ENCODE results near the gene FNBP1L. TPM values are rescaled to one million over a fixed set of nuclear protein-coding genes. Genes with fewer than 3 reads are reported as not detected.
"Not testable (repeated sequence)": the region's sequence is repeated elsewhere in the genome, so short reads cannot be mapped to it uniquely, and the experiment has no call there.

FNBP1L gene
- total RNA-seq, 2 experiments from 2014 or later: 0.13 TPM

GRCh38 chr1:93549131-93549530 lies 101.2 kb downstream of the FNBP1L start:
- intact Hi-C loops (cut with micrococcal nuclease; ENCODE audit: unreplicated experiment): no loop called here
- Histone ChIP-seq H4K20me1 (ENCODE audit: insufficient read depth, low read length) (no peaks in the 10 kb centered on the region), H3K27ac (ENCODE audit: low read depth, low read length, poor library complexity, severe bottlenecking) (no peak overlapping the region), H3K36me3 (ENCODE audit: insufficient read depth, low read length) (no peaks in the 10 kb centered on the region), H3K9me3 (ENCODE audit: low read length) (no peaks in the 10 kb centered on the region), H3K4me2 (ENCODE audit: low read length) (no peak overlapping the region), H3K79me2 (ENCODE audit: insufficient read depth, low read depth, low read length) (no peaks in the 10 kb centered on the region), H3K4me1 (ENCODE audit: insufficient read depth, low read length, poor library complexity, severe bottlenecking) (no peaks in the 10 kb centered on the region), H3K9me2 (ENCODE audit: insufficient read depth, low read length) (no peaks in the 10 kb centered on the region), H2AFZ (ENCODE audit: low read length) (no peak overlapping the region), H3K4me3 (ENCODE audit: low read depth, low read length, poor library complexity, severe bottlenecking) (no peak overlapping the region)
- POLR2A ChIA-PET: no interaction called here
- CTCF ChIA-PET (ENCODE audit: unreplicated experiment): no interaction called here
- BruUV-seq (replicated peaks): no TSS peak
- TF ChIP-seq, protein P1, sequence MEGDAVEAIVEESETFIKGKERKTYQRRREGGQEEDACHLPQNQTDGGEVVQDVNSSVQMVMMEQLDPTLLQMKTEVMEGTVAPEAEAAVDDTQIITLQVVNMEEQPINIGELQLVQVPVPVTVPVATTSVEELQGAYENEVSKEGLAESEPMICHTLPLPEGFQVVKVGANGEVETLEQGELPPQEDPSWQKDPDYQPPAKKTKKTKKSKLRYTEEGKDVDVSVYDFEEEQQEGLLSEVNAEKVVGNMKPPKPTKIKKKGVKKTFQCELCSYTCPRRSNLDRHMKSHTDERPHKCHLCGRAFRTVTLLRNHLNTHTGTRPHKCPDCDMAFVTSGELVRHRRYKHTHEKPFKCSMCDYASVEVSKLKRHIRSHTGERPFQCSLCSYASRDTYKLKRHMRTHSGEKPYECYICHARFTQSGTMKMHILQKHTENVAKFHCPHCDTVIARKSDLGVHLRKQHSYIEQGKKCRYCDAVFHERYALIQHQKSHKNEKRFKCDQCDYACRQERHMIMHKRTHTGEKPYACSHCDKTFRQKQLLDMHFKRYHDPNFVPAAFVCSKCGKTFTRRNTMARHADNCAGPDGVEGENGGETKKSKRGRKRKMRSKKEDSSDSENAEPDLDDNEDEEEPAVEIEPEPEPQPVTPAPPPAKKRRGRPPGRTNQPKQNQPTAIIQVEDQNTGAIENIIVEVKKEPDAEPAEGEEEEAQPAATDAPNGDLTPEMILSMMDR (conservative IDR thresholded peaks at IDR 0.05; ENCODE audit: low read length): no peak
- no peak for TF ChIP-seq EZH2phosphoT487 (IDR thresholded peaks at IDR 0.05; ENCODE audit: borderline replicate concordance, low read depth, low read length)
- no peak for DNase-seq (ENCODE audit: low spot score)

- H3K9me3 ChIP-seq (ENCODE audit: low read length): no peaks in the 10 kb centered on the region
- CTCF ChIA-PET (ENCODE audit: unreplicated experiment): no interaction called here
- DNase-seq (ENCODE audit: low spot score): no peak
- H3K4me1 ChIP-seq (ENCODE audit: insufficient read depth, low read length, poor library complexity, severe bottlenecking): no peaks in the 10 kb centered on the region
- H3K4me2 ChIP-seq (ENCODE audit: low read length): no peak overlapping the region
- no peaks in the 10 kb centered on the region for H3K36me3 ChIP-seq (ENCODE audit: insufficient read depth, low read length)
- H3K4me3 ChIP-seq (ENCODE audit: low read depth, low read length, poor library complexity, severe bottlenecking): no peak overlapping the region
- no TSS peak for BruUV-seq (replicated peaks)
- H3K27ac ChIP-seq (ENCODE audit: low read depth, low read length, poor library complexity, severe bottlenecking): no peak overlapping the region
- intact Hi-C loops (cut with micrococcal nuclease; ENCODE audit: unreplicated experiment): no loop called here
- no peak overlapping the region for H2AFZ ChIP-seq (ENCODE audit: low read length)
- no peaks in the 10 kb centered on the region for H3K9me2 ChIP-seq (ENCODE audit: insufficient read depth, low read length)
- H3K79me2 ChIP-seq (ENCODE audit: insufficient read depth, low read depth, low read length): no peaks in the 10 kb centered on the region
- TF ChIP-seq, protein P1 (conservative IDR thresholded peaks at IDR 0.05; ENCODE audit: low read length): no peak
- TF ChIP-seq EZH2phosphoT487 (IDR thresholded peaks at IDR 0.05; ENCODE audit: borderline replicate concordance, low read depth, low read length): no peak
- no peaks in the 10 kb centered on the region for H4K20me1 ChIP-seq (ENCODE audit: insufficient read depth, low read length)
- POLR2A ChIA-PET: interaction anchor here (0.6 kb wide), 1 partner anchor 994 kb away, joined by 4 read pairs; no protein-coding TSS in a partner anchor
Observed at GRCh38 chr1:93549811-93550210, 101.9 kb downstream of the FNBP1L start.

DNA sequence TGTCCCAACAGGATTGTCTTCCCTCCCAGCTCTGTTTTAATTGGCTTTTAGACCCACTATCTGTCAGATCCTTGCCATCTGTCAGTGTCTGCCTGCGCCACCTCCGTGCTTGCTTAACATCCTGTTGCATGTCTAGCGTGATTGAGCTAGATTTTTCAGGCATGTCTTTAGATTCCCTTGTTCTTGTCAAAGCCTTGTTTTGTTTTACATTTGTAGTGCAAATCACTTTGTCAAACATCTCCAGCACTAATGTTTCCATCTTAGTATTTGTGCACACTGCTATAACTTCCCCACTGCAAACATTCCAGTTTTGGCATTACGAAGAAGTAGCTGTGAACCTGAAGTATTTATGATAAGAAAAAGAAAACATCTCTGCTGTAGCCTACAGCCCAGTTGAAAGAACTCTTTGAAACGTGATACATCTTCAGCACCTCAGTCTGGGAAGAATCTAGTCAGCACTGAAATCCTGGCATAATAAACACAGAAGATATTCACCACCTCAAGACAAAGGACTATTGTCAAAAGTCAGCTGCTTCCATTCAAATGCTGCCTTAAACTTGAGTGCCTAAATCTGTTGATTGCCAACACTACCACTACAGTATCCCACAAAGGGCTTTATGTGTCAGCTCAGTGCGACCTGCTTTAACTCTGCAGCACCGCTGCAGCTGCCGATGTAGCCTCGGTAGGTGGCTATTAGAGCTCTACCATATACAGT lies 105.0 kb downstream of the FNBP1L start:
- Histone ChIP-seq H3K9me3 (ENCODE audit: low read length) (no peaks in the 10 kb centered on the region), H3K9me2 (ENCODE audit: insufficient read depth, low read length) (no peaks in the 10 kb centered on the region), H3K27ac (ENCODE audit: low read depth, low read length, poor library complexity, severe bottlenecking) (no peak overlapping the region), H3K79me2 (ENCODE audit: insufficient read depth, low read depth, low read length) (no peaks in the 10 kb centered on the region), H4K20me1 (ENCODE audit: insufficient read depth, low read length) (no peaks in the 10 kb centered on the region), H3K4me3 (ENCODE audit: low read depth, low read length, poor library complexity, severe bottlenecking) (no peak overlapping the region), H2AFZ (ENCODE audit: low read length) (no peak overlapping the region), H3K36me3 (ENCODE audit: insufficient read depth, low read length) (no peaks in the 10 kb centered on the region), H3K4me2 (ENCODE audit: low read length) (no peak overlapping the region), H3K4me1 (ENCODE audit: insufficient read depth, low read length, poor library complexity, severe bottlenecking) (no peaks in the 10 kb centered on the region)
- no TSS peak for BruUV-seq (replicated peaks)
- ChIA-PET POLR2A (interaction anchor here (0.7 kb wide), 1 partner anchor 88 kb away, joined by 3 read pairs; no protein-coding TSS in a partner anchor), CTCF (ENCODE audit: unreplicated experiment) (no interaction called here)
- TF ChIP-seq, protein P1 (conservative IDR thresholded peaks at IDR 0.05; ENCODE audit: low read length): no peak
- TF ChIP-seq EZH2phosphoT487 (IDR thresholded peaks at IDR 0.05; ENCODE audit: borderline replicate concordance, low read depth, low read length): no peak
- DNase-seq (ENCODE audit: low spot score): no peak
- intact Hi-C loops (cut with micrococcal nuclease; ENCODE audit: unreplicated experiment): no loop called here

DNA sequence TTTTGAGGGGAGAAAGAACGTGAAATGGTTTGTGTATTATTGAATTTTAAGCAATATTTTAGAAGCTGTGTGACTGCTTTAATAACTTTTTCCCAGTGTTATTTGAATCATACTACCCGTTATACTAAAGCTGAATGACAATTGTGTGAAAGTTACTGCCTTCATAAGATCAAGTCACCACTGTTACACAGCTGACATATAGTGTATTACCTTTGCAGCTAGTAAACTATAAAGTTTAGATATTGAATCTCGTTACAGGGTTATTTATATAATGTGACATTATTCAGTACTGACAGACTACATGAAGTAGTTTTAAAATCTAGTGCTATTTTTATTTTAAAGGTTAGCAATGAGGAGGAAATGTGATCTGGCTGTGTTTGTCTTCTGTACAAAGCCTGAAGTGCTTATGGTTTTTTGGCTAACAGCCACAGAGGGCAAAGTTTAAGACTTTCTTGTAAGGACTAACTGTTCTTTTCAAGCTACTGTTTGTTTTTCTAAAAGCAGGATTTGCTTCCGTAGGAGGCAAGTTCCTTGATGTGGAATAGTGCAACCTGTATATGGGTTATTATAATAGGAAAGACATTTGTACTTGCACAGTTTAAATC lies 106.1 kb downstream of the FNBP1L start:
- H3K36me3 ChIP-seq (ENCODE audit: insufficient read depth, low read length); CTCF ChIA-PET (ENCODE audit: unreplicated experiment); H3K4me3 ChIP-seq (ENCODE audit: low read depth, low read length, poor library complexity, severe bottlenecking); H3K9me3 ChIP-seq (ENCODE audit: low read length); H3K4me2 ChIP-seq (ENCODE audit: low read length); H3K27ac ChIP-seq (ENCODE audit: low read depth, low read length, poor library complexity, severe bottlenecking); H3K9me2 ChIP-seq (ENCODE audit: insufficient read depth, low read length); H3K4me1 ChIP-seq (ENCODE audit: insufficient read depth, low read length, poor library complexity, severe bottlenecking); POLR2A ChIA-PET; BruUV-seq (replicated peaks); intact Hi-C loops (cut with micrococcal nuclease; ENCODE audit: unreplicated experiment); H3K79me2 ChIP-seq (ENCODE audit: insufficient read depth, low read depth, low read length); H4K20me1 ChIP-seq (ENCODE audit: insufficient read depth, low read length); DNase-seq (ENCODE audit: low spot score); H2AFZ ChIP-seq (ENCODE audit: low read length): not testable (repeated sequence)

Data from OCI-LY7 (cell line).